Measurements from ENCODE around the gene ZSWIM4. TPM values are rescaled to one million over a fixed set of nuclear protein-coding genes. Genes with fewer than 3 reads are reported as not detected.

The ZSWIM4 gene
- total and polyA plus RNA-seq, 10 of the 15 experiments (the other 5 are each of a cell fraction or from before 2014, with no cell fraction given) = 0.73 to 11.1 (median 1.8) TPM; not detected in 2

- ATAC-seq (no peak), FAIRE-seq (no peak), DNase-seq (ENCODE audit: low read depth, low spot score) (no peak)
- H4K20me1 ChIP-seq (ENCODE audit: control insufficient read depth, insufficient read depth) = no peaks in the 10 kb centered on the region
- H3K27me3 ChIP-seq (replicated peaks in 1 of 2; ENCODE audit: control insufficient read depth in 2 of 2, insufficient read depth in 2 of 2, low read length in 1 of 2) = no peaks in the 10 kb centered on the region
- SMC1A ChIA-PET (ENCODE audit: uncharacterized antibody, unreplicated experiment) = no interaction called here
- in situ Hi-C loops (cut with MboI) (no loop called here), intact Hi-C loops (cut with micrococcal nuclease; ENCODE audit: unreplicated experiment) (no loop called here)
- H3K4me1 ChIP-seq (ENCODE audit: control insufficient read depth, insufficient read depth, low read length) = no peaks in the 10 kb centered on the region
- RAD21 ChIA-PET (ENCODE audit: unreplicated experiment) = no interaction called here
- no peak overlapping the region for H3K4me2 ChIP-seq (ENCODE audit: control insufficient read depth, insufficient read depth)
- no peak overlapping the region for H3K4me3 ChIP-seq
- POLR2A ChIA-PET = no interaction called here
- no peak overlapping the region for H3K27ac ChIP-seq (ENCODE audit: control insufficient read depth, insufficient read depth)
- CTCF ChIA-PET = no interaction called here
- 89% methylated on average over 34 of the region's 35 CpGs for WGBS (ENCODE audit: insufficient coverage, insufficient replicate concordance, low lambda C conversion rate, missing lambda C conversion rate)
- no TSS peak for BruUV-seq (replicated peaks)
- no peaks in the 10 kb centered on the region; the same call in 2 of the 3 replicates for H3K9me3 ChIP-seq (replicated peaks; ENCODE audit: control insufficient read depth, insufficient read depth, low read length)
- no peaks in the 10 kb centered on the region for H3K36me3 ChIP-seq (ENCODE audit: control insufficient read depth in 2 of 2, insufficient read depth in 2 of 2, low read length in 1 of 2)
- no peak overlapping the region for H3K9ac ChIP-seq (ENCODE audit: control insufficient read depth, insufficient read depth, low read length)
- no peak overlapping the region for H2AFZ ChIP-seq (ENCODE audit: control insufficient read depth, low read depth, low read length)
- H3K79me2 ChIP-seq (ENCODE audit: control insufficient read depth, insufficient read depth, low read length) = no peaks in the 10 kb centered on the region
- TF ChIP-seq ZBTB33 (IDR thresholded peaks at IDR 0.05) = peak; percentile 78; the same call in 1 of the 2 replicates
- TF ChIP-seq GATAD2B (conservative IDR thresholded peaks at IDR 0.05; ENCODE audit: low read depth) = no peak
- TF ChIP-seq EZH2 (IDR thresholded peaks at IDR 0.05; ENCODE audit: borderline replicate concordance, control insufficient read depth, low read depth, low read length) = no peak
- no peak for TF ChIP-seq SMAD5 (IDR thresholded peaks at IDR 0.05; ENCODE audit: low read depth)
- no peak for TF ChIP-seq ZBTB4 (CRISPR knock-in tag; IDR thresholded peaks at IDR 0.05)
- TF ChIP-seq NBN (IDR thresholded peaks at IDR 0.05) = no peak
- no peak for TF ChIP-seq TCF3 (IDR thresholded peaks at IDR 0.05; ENCODE audit: borderline replicate concordance, insufficient read depth, low read depth, low read length)
- no peak for TF ChIP-seq NR2C2 (IDR thresholded peaks at IDR 0.05; ENCODE audit: borderline replicate concordance, control insufficient read depth, insufficient read length, low read depth)
Observed at GRCh38 chr19:13804830-13805683, 9.8 kb downstream of the ZSWIM4 start.

Measured in GM12878 (cell line).